Neutrophil (primary cell): ENCODE measurements around the gene ABCE1.

Experiments used
- H3K27ac ChIP-seq: fragments of 200-600 bp; sonication (generic); 2 replicates; pipeline ENCODE4 v1.5.1; 2016; ENCODE audit warnings: mild to moderate bottlenecking, moderate library complexity
- H3K27me3 ChIP-seq: fragments of 200-600 bp; sonication (generic); 2 replicates; pipeline ENCODE4 v1.6.0; 2016; ENCODE audit warnings: mild to moderate bottlenecking
- H3K36me3 ChIP-seq: fragments of 200-600 bp; sonication (generic); 2 replicates; pipeline ENCODE4 v1.5.1; 2017
- H3K4me1 ChIP-seq, 2 experiments: fragments of 200-600 bp in 1 of 2; sonication (generic) in 1 of 2; 1 replicate in 1 of 2; 2 replicates in 1 of 2; pipeline versions ENCODE4 v1.5.1 to v1.6.1; 2013 to 2016; ENCODE audit warnings: low read depth in 1 of 2, low read length in 1 of 2, mild to moderate bottlenecking in 1 of 2, moderate library complexity in 1 of 2; ENCODE audit not compliant: control insufficient read depth in 1 of 2, insufficient read depth in 1 of 2
- H3K4me3 ChIP-seq, 2 experiments: fragments of 200-600 bp in 1 of 2; sonication (generic) in 1 of 2; 1 replicate in 1 of 2; 2 replicates in 1 of 2; pipeline ENCODE4 v1.5.1; 2013 to 2016; ENCODE audit warnings: low read depth in 1 of 2, low read length in 1 of 2, mild to moderate bottlenecking in 1 of 2, moderate library complexity in 1 of 2
- H3K9me3 ChIP-seq: fragments of 200-600 bp; sonication (generic); 2 replicates; pipeline ENCODE4 v1.5.1; 2016
- TF ChIP-seq, protein P1 (sequence below): fragments of 200-600 bp; sonication (generic); IDR thresholded peaks from 2 replicates; pipeline ENCODE4 v1.5.1; 2016; ENCODE audit warnings: antibody characterized with exemption

The ABCE1 gene

GRCh38 chr4:145161549-145161948 lies 63.4 kb downstream of the ABCE1 start:
- TF ChIP-seq, protein P1, sequence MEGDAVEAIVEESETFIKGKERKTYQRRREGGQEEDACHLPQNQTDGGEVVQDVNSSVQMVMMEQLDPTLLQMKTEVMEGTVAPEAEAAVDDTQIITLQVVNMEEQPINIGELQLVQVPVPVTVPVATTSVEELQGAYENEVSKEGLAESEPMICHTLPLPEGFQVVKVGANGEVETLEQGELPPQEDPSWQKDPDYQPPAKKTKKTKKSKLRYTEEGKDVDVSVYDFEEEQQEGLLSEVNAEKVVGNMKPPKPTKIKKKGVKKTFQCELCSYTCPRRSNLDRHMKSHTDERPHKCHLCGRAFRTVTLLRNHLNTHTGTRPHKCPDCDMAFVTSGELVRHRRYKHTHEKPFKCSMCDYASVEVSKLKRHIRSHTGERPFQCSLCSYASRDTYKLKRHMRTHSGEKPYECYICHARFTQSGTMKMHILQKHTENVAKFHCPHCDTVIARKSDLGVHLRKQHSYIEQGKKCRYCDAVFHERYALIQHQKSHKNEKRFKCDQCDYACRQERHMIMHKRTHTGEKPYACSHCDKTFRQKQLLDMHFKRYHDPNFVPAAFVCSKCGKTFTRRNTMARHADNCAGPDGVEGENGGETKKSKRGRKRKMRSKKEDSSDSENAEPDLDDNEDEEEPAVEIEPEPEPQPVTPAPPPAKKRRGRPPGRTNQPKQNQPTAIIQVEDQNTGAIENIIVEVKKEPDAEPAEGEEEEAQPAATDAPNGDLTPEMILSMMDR = no peak
- no peak overlapping the region for H3K4me3 ChIP-seq
- H3K27me3 ChIP-seq = no peaks in the 10 kb centered on the region

DNA sequence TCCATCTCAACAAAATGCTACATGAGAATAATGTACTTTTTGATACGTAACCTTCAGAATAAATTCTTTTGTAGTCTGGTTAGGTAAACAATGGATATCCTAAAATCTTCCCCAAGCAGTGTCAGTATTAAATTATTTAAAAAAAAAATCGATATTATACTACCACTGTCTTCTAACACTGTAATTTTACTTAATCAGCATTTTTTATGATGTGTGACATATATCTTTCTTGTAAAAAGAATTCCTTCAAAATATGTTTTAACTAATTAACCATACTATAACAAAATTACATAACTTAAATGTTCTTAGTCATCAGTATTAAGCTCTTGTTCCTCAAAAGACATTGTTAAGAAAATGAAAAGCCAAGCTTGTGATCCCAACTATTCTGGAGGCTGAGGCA lies 69.8 kb downstream of the ABCE1 start:
- Histone ChIP-seq H3K4me3 (no peak overlapping the region), H3K36me3 (peaks cover 41% of the 10 kb centered on the region), H3K27me3 (no peaks in the 10 kb centered on the region), H3K27ac (no peak overlapping the region), H3K9me3 (no peaks in the 10 kb centered on the region), H3K4me1 (no peaks in the 10 kb centered on the region)
- TF ChIP-seq, protein P1 = no peak

More at GRCh38 chr4:145161549-145161948, 63.4 kb downstream of the ABCE1 start:
- Histone ChIP-seq H3K4me1 (no peaks in the 10 kb centered on the region), H3K27ac (no peak overlapping the region), H3K36me3 (peaks cover 53% of the 10 kb centered on the region), H3K9me3 (no peaks in the 10 kb centered on the region)

DNA sequence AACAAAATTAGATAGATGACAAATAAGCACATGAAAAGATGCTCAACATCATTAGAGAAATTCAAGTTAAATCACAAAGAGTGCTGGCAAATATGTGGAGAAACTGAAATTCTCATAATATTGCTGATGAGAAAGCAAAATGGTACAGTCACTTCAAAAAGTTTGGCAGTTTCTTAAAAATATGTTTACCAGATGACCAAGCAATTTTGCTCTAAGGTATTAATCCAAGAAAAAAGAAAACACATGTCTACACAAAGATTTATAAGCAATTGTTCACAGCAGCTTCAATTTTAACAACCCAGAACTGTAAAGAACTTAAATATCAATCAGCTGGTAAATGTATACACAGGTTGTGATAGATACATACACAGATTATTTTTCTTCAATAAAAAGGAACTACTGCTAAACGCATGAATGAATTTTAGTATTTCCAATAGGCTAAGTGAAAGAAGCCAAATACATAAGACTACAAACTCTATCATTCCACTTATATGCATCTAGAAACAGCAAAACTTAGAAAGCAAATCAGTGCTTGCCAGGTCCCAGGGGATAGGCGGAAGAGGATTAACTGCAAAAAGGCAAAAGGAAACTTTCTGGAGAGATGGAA lies 70.6 kb downstream of the ABCE1 start:
- TF ChIP-seq, protein P1 = no peak
- no peaks in the 10 kb centered on the region for H3K4me1 ChIP-seq
- no peaks in the 10 kb centered on the region for H3K27me3 ChIP-seq
- H3K36me3 ChIP-seq = peaks cover 34% of the 10 kb centered on the region
- H3K9me3 ChIP-seq = no peaks in the 10 kb centered on the region
- H3K27ac ChIP-seq = no peak overlapping the region
- H3K4me3 ChIP-seq = no peak overlapping the region

DNA sequence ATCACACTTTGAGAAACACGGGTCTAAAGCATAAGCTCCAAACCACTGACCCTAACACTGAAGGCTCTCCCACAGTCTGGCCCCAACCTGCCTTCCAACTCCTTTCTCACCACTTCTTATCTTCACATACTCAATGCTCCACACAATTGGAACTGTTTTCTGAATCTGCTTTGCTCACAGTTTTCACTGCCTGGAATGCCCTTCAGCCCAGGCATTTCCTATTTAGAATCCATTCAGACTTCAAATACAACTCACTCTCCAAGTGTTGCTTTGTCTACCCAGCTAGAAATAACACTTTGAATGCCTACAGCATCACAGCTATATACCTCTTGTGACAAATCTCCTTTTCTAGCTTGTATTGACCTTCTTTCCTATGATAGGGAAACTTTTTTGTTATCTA lies 72.1 kb downstream of the ABCE1 start:
- TF ChIP-seq, protein P1 = no peak
- H3K4me1 ChIP-seq = no peaks in the 10 kb centered on the region
- H3K36me3 ChIP-seq = peaks cover 29% of the 10 kb centered on the region
- H3K9me3 ChIP-seq = no peaks in the 10 kb centered on the region
- H3K27me3 ChIP-seq = no peaks in the 10 kb centered on the region
- H3K4me3 ChIP-seq = no peak overlapping the region
- no peak overlapping the region for H3K27ac ChIP-seq

GRCh38 chr4:145171911-145172310 lies 73.8 kb downstream of the ABCE1 start:
- peaks cover 29% of the 10 kb centered on the region for H3K36me3 ChIP-seq
- TF ChIP-seq, protein P1 = no peak
- peaks cover under 1 to 3% of the 10 kb centered on the region in 2 experiments for H3K4me1 ChIP-seq
- H3K27ac ChIP-seq = no peak overlapping the region
- no peaks in the 10 kb centered on the region for H3K27me3 ChIP-seq
- no peaks in the 10 kb centered on the region for H3K9me3 ChIP-seq
- H3K4me3 ChIP-seq = no peak overlapping the region
